OCI-LY1 (cell line): Measurements from ENCODE around the gene TNS1.

Experiments
- EZH2 ChIP-seq: fragments of 200-600 bp; sonication (generic), shearing (Covaris generic); IDR thresholded peaks from 2 replicates; pipeline ENCODE4 v1.8.0; 2017; ENCODE audit warnings: borderline replicate concordance, mixed run types, mild to moderate bottlenecking, antibody characterized with exemption, low read length, moderate library complexity, mixed read lengths
- TF ChIP-seq, protein P1 (sequence below): fragments of 200-600 bp; sonication (generic), shearing (Covaris generic); IDR thresholded peaks from 2 replicates; pipeline ENCODE4 v1.5.1; 2017; ENCODE audit warnings: mild to moderate bottlenecking, antibody characterized with exemption, low read length, moderate library complexity, mixed read lengths

DNA sequence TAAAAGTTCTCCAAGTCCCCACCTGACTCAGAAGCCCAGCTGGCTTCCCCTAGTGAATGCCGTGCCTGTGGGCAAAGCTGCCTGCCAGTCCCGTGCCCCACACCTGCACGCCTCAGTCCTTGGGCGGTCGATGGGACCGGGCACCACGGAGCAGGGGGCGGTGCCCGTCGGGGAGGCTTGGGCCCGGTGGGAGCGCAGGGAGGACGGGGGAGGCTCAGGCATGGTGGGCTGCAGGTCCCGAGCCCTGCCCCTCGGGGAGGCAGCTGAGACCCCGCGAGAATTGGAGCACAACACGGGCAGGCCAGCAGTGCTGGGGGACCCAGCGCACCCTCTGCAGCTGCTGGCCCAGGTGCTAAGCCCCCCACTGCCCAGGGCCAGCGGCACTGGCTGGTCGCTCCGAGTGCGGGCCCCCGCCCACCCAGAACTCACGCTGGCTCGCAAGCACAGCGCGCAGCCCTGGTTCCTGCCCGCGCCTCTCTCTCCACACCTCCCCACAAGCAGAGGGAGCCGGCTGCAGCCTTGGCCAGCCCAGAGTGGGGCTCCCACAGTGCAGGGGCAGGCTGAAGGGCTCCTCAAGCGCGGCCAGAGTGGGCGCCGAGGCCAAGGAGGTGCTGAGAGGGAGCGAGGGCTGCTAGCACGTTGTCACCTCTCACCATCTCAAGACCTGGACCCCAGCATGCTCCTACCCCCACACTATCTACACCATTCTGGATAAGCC is 215.5 kb downstream of the TNS1 start:
- TF ChIP-seq, protein P1, sequence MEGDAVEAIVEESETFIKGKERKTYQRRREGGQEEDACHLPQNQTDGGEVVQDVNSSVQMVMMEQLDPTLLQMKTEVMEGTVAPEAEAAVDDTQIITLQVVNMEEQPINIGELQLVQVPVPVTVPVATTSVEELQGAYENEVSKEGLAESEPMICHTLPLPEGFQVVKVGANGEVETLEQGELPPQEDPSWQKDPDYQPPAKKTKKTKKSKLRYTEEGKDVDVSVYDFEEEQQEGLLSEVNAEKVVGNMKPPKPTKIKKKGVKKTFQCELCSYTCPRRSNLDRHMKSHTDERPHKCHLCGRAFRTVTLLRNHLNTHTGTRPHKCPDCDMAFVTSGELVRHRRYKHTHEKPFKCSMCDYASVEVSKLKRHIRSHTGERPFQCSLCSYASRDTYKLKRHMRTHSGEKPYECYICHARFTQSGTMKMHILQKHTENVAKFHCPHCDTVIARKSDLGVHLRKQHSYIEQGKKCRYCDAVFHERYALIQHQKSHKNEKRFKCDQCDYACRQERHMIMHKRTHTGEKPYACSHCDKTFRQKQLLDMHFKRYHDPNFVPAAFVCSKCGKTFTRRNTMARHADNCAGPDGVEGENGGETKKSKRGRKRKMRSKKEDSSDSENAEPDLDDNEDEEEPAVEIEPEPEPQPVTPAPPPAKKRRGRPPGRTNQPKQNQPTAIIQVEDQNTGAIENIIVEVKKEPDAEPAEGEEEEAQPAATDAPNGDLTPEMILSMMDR = no peak
- TF ChIP-seq EZH2 = no peak
